Measurements from ENCODE around the gene PDE4D. TPM values are rescaled to one million over a fixed set of nuclear protein-coding genes. Genes with fewer than 3 reads are reported as not detected.
"Not testable (repeated sequence)": the region's sequence is repeated elsewhere in the genome, so short reads cannot be mapped to it uniquely, and the experiment has no call there.

Gene PDE4D
- total RNA-seq, 1 donor = 27.7 TPM

DNA sequence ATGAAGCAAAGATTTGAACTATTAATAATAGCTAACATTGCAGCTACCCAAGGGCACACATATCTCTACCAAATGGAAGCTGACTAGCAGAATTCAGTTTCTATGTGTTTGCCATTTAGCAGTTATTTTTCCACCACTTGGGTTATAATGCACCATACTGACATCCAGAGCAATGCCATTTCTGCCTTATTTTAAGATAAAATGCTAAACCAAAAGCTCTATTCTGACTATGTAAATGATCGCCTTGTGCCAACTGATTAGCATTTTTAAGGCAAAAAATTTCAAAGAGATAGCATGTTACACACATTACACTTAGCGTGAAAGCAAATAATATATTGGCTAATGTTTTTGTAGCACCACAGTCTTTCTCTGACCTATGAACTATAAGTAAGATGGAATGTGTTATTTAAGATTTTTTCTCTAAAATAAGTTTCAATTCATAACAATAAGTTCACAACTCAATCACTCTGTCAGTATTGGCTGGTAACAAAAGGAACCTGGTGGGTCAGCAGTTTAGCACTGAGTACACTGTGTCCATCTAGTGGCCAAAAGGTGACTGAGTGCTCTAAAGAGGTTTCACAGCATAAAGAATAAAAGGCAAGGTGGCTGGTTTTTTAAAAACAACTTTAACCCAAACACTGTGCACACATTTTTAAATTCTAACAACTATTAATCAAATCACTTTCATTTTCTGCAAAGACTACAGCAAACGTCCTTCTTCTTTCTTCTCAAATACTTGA lies 443.5 kb downstream of the PDE4D start:
- DNase-seq (ENCODE audit: low read depth in 2 of 3, low spot score in 2 of 3) = no peak

DNA sequence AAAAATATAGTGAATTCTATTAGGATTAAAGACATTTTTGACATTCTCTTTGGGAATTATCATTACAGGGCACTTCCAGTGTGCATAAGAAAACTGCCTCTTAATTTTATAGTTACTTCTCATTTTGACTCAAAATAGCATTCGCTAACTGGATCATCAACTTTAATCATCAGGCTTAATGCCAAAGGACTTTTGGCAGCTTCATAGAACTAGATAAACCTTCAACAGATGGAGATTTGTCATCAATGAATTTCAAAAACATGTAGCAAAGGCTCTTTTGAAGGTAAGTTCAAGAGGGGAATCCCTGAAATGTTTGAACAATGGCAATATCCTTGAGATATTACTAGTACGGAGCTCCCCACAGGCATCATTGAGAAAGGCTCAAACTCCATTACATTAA lies 447.2 kb downstream of the PDE4D start:
- DNase-seq (ENCODE audit: low read depth in 2 of 3, low spot score in 2 of 3) = no peak

DNA sequence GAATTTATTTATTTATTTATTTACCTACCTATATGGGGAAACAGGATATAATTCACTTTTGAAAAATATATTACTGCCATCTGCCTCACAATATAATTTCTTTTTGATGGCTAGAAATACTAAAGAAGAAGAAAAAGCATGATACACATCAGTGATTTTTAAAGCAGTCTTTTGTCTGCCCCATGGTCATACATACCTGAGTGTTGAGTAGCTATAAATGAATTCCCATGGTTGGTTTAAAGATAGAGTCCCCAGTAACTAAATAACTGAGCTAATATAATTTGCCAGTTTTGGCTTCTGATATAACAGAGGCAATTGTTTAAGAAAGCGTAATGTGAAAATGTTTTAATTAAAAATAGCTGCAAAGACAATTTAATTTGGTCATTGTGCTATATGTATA lies 447.8 kb downstream of the PDE4D start:
- no peak for DNase-seq (ENCODE audit: low read depth in 2 of 3, low spot score in 2 of 3)

DNA sequence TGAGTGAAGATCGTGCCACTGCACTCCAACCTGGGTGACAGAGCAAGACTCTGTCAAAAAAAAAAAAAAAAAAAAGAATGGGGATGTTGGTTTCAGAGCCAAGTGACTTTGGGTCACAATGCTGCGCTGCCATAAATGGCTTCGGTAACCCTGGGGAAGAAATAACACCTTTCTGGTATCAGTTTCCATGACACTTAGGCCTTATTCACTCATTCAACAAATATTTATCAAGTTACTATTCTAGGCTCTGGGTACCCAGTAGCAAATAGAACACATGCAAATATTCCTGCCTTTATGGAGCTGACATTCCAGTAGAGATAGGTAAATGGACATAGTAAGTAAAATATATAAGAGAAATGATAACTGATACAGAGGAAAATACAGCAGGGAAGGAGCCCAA lies 454.2 kb downstream of the PDE4D start:
- DNase-seq (ENCODE audit: low read depth in 2 of 3, low spot score in 2 of 3) = no peak

DNA sequence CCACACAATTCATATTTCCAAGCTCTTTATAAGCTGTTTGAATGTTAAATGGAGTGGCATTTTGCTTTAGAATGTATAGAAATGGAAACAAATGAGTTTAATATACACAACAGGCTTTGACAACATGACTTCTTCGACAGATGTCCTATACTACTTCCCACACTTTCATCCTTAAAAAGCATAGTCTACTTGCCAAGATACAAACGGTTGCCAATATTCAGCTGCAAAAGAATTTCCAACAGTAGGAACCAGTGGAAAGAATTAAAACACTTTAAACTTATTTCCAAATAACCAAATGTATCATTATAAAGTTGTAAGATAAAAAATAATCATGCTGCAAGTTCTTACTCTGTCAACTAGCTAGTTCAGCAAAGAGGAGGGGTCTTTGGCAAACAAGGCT lies 456.4 kb downstream of the PDE4D start:
- DNase-seq (ENCODE audit: low read depth in 2 of 3, low spot score in 2 of 3) = no peak

DNA sequence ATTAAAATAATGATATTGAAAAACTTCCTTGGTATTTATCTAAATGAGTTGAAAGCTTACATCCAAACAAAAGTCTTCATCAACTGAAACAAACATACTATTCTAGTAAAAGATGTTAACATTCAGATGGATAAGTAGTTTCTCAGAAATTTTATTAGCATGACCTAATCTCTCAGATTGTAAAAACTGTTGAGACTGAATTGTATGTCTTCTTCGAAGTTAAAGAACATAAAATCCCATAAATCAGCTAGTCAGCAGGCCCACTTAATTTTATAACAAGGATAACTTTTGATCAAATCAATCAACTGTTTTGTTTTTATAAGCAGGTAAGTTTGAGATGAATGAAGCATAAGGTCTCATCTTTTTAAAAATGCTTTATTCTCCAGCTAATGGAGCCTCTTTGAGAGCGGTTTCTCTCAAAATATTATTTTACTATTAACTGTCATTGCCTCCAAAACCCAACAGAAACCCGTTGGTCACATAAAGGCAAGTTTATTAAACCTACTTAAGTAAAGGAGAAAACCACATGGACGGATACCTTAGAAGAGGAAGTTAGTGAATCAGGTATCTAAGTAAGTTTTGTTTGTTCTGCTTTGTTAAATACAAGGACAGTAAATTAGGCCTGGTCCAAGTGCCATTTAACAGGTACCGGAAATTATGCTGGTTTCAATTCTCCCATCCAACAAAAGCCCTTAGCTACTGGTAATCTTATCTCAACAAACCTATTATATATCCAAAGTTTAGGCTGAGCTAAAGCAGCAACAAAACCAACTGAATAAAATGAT lies 457.0 kb downstream of the PDE4D start:
- DNase-seq (ENCODE audit: low read depth in 2 of 3, low spot score in 2 of 3) = no peak

DNA sequence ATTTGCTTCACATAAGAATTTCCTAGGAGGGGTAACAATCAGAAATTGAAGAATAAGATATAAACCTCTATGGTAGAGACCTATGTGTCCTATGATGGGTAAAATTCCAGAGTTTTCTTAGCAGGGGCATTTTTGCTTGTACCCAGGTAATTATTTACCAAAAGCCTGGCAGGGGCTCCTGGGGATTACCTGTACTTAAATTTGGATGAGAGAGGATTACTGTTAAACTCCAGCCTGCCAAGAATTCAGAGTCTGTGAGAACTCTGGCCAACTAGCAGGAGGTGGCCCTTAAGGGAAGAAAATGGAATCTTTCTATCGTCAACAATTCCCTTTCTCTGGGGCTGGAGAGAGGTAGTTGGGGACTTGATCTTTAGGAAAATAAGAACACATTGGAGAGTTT lies 460.4 kb downstream of the PDE4D start:
- no peak for DNase-seq (ENCODE audit: low read depth in 2 of 3, low spot score in 2 of 3)

DNA sequence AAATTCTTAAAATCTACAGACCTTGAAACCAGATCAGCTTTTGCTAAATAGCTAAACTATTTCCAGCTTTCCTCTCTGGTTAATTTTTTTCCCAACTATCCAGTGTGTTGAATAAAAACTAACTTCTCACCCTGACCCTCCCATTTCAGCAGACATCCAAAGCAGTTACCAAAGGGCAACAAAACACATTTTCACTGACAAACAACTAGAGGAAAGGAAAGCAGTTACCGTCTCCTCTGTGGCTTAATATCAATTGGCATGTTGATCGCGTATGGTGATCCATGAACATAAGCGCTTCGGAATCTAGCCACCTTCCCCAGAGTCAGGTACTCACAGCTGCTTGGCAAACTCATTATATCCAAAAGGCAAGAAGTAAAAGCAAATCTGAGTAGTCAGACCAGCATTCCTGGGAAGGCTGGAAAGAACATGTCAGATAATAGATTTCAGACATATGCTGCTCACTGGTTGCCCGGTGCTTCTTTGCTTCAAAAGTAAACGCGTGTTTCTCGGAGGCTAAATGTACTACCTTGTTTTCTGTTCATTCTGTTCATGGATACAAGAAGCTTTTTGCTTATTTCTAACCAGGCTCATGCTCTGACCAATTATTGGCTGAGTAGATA lies 463.4 kb downstream of the PDE4D start:
- DNase-seq (ENCODE audit: low read depth in 2 of 3, low spot score in 2 of 3) = no peak

DNA sequence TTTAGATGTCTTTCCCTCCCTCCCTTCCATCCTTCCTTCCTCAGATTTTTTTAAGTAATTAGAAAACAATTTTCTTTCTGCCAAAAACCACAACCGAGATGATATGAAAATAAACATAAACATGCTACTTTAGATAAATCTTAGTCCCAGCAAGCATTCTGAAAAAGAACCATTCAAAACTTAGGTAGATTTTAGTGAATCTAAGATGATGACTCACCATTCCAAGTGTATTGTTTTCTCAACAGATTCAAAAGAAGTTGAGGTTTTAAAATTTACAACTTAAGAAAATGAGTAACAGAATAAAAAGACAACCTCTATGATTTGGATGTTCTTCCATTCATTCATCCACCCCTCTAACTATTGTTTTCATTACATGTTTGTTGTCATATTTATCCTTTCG lies 465.1 kb downstream of the PDE4D start:
- no peak for DNase-seq (ENCODE audit: low read depth in 2 of 3, low spot score in 2 of 3)

DNA sequence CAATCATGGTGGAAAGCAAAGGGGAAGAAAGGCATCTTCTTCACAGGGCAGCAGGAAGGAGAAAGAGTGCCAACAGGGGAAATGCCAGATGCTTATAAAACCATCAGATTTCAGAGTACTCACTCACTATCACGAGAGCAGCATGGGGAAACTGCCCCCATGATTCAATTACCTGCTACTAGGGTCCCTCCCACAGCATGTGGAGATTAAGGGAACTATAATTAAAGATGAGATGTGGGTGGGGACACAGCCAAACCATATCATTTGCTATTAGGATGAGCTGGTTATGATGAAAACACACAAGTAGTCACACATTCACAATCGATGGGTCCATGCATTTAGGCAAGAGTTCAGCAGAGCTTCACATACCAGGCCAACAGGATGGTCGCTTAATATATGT lies 469.0 kb downstream of the PDE4D start:
- DNase-seq (ENCODE audit: low read depth in 2 of 3, low spot score in 2 of 3) = no peak

DNA sequence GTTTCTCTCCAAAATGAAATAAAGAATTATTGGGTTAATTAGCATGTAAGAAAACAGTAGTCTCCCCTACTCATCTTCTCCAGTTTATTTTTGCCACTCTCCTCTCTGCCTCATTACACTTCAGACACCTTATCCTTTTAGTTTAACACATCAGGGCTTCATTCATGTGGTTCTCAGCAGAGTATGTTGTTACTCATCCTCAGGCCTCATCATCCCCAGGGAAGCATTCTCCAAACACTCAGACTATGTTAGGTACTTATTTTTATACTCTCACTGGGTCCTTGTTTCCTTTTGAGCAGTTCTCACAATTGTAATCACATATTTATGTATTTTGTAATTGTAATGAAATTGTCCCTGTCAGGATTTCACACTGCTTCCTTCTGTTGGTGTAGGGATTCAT lies 470.5 kb downstream of the PDE4D start:
- DNase-seq (ENCODE audit: low read depth in 2 of 3, low spot score in 2 of 3) = no peak

DNA sequence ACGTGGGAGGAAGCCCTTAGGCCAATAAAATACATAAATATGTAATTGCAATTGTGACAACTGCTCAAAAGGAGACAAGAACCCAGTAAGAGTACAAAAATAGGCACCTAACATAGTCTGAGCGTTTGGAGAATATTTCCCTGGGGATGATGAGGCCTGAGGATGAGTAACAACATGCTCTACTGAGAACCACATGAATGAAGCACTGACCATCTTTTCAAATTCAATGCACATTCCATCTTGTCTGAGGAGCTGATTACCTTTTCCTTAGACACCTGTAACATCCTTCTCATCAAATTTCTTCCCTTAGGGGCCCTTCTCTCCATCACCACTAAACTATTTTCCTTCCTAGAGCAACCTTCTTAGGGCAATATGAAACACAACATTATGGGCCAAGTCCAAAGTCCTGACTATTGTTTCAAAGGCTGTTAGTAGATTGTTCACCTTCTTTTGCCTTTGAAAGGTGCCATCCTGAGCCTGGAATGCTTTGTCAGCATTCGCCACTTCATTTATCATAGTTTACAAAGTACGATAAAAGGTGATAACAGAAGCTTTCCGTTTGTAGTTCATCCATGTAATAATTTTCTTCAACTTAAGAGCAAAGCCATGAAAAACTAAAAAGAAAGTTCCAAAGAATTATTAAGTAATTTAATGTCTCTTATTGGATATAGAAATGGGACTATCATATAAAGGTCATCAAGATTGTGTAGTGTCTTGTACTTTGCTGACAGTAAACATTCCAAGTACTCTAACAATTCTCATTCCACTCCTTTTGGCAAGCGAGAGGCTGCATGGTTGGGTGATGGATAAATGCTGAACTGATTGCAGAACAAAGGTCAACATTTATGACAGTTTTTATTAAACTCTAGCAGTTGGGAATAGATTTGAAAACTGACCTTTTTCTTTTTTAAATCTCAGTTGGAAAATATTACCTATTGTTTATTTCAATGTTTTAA lies 471.3 kb downstream of the PDE4D start:
- DNase-seq (ENCODE audit: low read depth in 2 of 3, low spot score in 2 of 3) = no peak

DNA sequence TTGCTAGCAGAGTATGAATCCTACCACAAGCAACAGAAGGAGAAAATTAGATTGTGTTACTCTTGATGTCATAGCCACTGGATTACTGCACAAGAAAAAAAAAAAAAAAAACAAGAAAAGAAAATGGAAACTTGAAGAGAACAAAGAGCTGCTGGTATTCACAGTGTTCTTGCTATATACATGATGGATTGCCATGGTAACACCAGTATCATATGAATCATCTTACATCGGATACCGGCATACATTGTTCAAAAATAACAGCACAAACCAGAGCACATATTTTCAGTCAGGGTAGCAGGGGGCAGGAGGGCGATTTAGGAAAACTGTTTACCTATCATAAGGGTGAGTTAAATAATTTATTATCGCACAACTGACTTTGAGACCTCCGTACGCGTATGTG lies 472.9 kb downstream of the PDE4D start:
- DNase-seq (ENCODE audit: low read depth in 2 of 3, low spot score in 2 of 3) = no peak

DNA sequence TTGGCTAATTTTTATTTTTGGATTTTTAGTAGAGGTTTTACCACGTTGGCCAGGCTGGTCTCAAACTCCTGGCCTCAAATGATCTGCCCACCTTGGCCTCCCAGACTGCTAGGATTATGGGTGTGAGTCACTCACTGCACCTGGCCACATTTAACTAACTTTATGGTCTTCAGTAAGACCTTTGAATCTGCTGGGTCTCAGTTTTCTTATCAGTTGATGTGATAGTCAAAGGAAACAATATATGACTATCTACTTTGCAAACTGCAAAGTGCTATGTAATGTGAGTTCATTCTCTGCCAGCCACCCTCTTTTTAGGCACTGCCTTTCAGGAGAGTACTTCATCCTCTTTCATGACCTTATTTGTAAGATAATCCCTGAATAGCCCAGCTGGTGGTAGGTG lies 474.7 kb downstream of the PDE4D start:
- DNase-seq (ENCODE audit: low read depth in 2 of 3, low spot score in 2 of 3) = no peak

DNA sequence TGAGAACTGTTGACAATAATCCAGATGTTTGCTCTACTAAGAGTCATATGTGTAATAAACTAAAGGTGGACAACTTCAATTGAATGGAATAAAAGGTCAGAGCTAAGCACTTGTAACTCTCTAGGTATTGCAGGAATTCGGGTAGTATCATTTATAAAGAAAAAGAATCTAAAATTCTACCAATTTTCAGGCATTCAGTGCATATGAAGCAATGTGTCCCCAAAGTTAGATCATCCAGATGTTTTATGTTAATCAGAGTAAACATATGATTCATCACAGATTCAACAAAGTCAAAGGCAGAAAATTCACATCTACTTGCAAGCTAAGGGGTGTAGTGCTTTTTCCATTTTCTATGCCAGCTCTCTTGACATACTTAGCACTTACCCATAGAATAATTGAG lies 477.1 kb downstream of the PDE4D start:
- DNase-seq (ENCODE audit: low read depth in 2 of 3, low spot score in 2 of 3) = no peak

DNA sequence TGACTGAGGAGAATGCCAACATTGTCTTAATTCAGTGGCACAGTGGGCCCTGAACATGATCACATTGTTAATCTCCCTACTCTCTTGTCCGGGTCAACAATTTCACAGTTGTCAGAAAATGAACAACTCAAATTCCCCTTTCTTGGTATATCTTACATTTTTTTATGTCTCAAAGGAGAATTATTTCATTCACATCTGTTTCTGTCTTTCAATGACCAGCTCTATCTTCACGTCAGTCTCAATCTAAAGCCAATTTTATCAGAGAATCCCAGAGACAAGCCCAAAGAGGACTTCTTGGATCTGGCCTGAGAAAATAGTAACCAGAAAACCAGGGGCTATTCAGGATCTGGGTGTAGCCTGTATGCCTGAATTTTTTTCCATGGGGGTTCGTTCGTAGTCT lies 477.5 kb downstream of the PDE4D start:
- DNase-seq (ENCODE audit: low read depth in 2 of 3, low spot score in 2 of 3) = no peak

DNA sequence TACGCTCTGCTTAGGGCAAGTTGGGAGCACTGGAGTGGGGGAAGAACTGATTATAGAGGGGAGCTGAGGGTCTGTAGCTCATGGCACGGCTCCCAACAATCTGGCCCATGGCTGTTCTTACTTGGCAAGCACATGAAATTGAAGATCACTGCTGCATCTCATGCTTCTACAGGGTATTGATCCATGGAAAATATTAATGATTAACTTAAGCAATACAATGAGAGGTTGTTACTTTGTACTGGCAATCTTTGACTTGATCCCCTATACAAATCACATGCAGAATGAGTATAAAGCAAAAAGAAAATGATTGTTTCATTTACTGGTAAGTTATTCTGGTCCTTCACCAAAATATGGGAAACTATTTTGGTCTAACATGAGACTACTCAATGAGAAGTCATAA lies 481.1 kb downstream of the PDE4D start:
- no peak for DNase-seq (ENCODE audit: low read depth in 2 of 3, low spot score in 2 of 3)

DNA sequence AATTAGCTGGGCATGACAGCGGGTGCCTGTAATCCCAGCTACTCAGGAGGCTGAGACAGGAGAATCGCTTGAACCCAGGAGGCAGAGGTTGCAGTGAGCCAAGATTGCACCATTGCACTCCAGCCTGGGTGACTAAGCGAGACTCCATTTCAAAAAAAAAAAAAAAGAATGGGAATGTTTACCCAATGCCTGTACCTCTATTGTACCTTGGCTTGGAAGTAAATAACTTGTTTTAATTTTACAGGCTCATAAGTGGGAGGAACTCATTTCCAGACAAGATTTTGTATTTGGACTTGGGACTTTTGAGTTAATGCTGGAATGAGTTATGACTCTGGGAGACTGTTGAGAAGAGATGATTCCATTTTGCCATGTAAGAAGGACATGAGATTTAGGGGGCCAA lies 484.5 kb downstream of the PDE4D start:
- not testable (repeated sequence) for DNase-seq (ENCODE audit: low read depth in 2 of 3, low spot score in 2 of 3)

DNA sequence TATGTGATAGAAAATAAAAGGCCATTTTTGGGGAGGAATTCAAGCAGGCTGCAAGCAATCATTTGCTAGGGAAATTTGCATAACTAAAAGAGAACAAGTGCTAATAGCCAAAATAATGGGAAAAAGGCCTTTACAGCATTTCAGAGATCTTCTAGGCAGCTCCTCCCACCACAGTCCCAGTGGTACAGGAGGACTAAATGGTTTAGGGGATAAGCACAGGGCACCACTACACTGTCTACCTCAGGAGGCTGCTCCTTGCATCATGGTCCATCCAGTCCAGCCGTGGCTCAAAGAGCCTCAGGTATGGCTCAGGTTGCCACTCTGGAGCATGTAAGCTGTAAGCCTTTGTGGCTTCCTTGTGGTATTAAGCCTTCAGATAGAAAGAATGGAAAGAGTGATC lies 485.6 kb downstream of the PDE4D start:
- no peak for DNase-seq (ENCODE audit: low read depth in 2 of 3, low spot score in 2 of 3)

DNA sequence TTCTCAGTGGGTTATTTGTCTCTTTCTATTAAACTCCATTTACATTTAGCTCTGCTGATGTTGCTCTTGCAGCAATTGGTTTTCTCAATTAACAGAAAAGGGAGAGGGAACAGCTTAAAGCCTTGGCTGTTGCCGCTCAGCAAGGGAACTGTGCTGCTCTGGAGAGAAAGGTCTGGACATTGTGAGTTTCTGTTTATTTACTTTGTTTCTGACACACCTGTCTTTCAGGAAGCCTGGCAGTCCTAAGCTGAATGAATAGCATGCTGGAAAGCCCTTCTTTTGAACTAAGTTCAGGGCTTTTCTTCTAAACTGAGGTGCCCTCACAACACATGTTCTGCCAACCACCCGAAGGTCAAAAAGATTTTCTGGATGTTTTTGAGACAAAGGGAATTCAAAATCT lies 491.9 kb downstream of the PDE4D start:
- no peak for DNase-seq (ENCODE audit: low read depth in 2 of 3, low spot score in 2 of 3)

DNA sequence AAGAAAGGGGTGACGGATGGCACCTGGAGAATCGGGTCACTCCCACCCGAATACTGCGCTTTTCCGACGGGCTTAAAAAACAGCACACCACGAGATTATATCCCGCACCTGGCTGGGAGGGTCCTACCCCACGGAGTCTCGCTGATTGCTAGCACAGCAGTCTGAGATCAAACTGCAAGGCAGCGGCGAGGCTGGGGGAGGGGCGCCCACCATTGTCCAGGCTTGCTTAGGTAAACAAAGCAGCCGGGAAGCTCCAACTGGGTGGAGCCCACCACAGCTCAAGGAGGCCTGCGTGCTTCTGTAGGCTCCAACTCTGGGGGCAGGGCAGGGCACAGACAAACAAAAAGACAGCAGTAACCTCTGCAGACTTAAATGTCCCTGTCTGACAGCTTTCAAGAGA lies 498.6 kb downstream of the PDE4D start:
- DNase-seq (ENCODE audit: low read depth in 2 of 3, low spot score in 2 of 3) = not testable (repeated sequence)
